Keratinocyte (primary cell): Measurements from ENCODE around the gene CD81. TPM values are rescaled to one million over a fixed set of nuclear protein-coding genes. Genes with fewer than 3 reads are reported as not detected.
"Not testable (repeated sequence)": the region's sequence is repeated elsewhere in the genome, so short reads cannot be mapped to it uniquely, and the experiment has no call there.

Experiments
- DNase-seq: peaks from one replicate; pipeline ENCODE4 v3.0.0-alpha.2; 2011; ENCODE audit warnings: low read depth, missing footprints, low spot score
- FAIRE-seq: peaks from 2 replicates; lab custom pipeline; 2011; peaks lifted over from hg19 to GRCh38; lab: Jason Lieb, UNC
- H2AFZ ChIP-seq: 2 replicates; pipeline ENCODE4 v1.6.0; 2012; ENCODE audit warnings: low read length, control low read depth, inconsistent platforms; ENCODE audit not compliant: control insufficient read depth
- H3K27ac ChIP-seq: 2 replicates; pipeline ENCODE4 v1.5.1; 2011; ENCODE audit warnings: low read length; ENCODE audit not compliant: control insufficient read depth, insufficient read depth
- H3K27me3 ChIP-seq: 3 replicates; pipeline ENCODE4 v1.6.0; 2011; ENCODE audit warnings: low read length; ENCODE audit not compliant: control insufficient read depth, insufficient read depth; ENCODE audit errors: extremely low read depth
- H3K36me3 ChIP-seq, 2 experiments: 2 replicates in 1 of 2; 3 replicates in 1 of 2; pipeline ENCODE4 v1.5.1; 2011; ENCODE audit warnings: low read length in 2 of 2, mild to moderate bottlenecking in 1 of 2; ENCODE audit not compliant: control insufficient read depth in 2 of 2, insufficient read depth in 2 of 2; ENCODE audit errors: extremely low read depth in 1 of 2
- H3K4me1 ChIP-seq: 3 replicates; pipeline ENCODE4 v1.5.1; 2011; ENCODE audit warnings: low read length; ENCODE audit not compliant: control insufficient read depth, insufficient read depth; ENCODE audit errors: extremely low read depth
- H3K4me2 ChIP-seq: 3 replicates; pipeline ENCODE4 v1.6.0; 2011; ENCODE audit warnings: low read depth, low read length; ENCODE audit not compliant: control insufficient read depth, insufficient read depth; ENCODE audit errors: extremely low read depth
- H3K4me3 ChIP-seq, 3 experiments: fragments of 200-600 bp in 1 of 3; sonication (generic) in 1 of 3; 2 replicates in 2 of 3; 3 replicates in 1 of 3; pipeline ENCODE4 v1.5.1; 2011 to 2016; ENCODE audit warnings: low read length in 3 of 3, mild to moderate bottlenecking in 3 of 3, control low read depth in 2 of 3, inconsistent platforms in 1 of 3, low read depth in 1 of 3, mixed read lengths in 1 of 3, mixed run types in 1 of 3, moderate library complexity in 1 of 3; ENCODE audit not compliant: control insufficient read depth in 2 of 3, insufficient read depth in 2 of 3; ENCODE audit errors: extremely low read depth in 1 of 3
- H3K79me2 ChIP-seq: 2 replicates; pipeline ENCODE4 v1.6.0; 2012; ENCODE audit warnings: low read length; ENCODE audit not compliant: control insufficient read depth, insufficient read depth
- H3K9ac ChIP-seq: 3 replicates; pipeline ENCODE4 v1.6.0; 2011; ENCODE audit warnings: low read length; ENCODE audit not compliant: control insufficient read depth, insufficient read depth; ENCODE audit errors: extremely low read depth
- H3K9me1 ChIP-seq: 3 replicates; pipeline ENCODE4 v1.6.0; 2011; ENCODE audit warnings: low read length; ENCODE audit not compliant: control insufficient read depth, insufficient read depth; ENCODE audit errors: extremely low read depth
- H3K9me3 ChIP-seq: 2 replicates; pipeline ENCODE4 v1.5.1; 2012; ENCODE audit warnings: low read depth, low read length; ENCODE audit not compliant: control insufficient read depth
- H4K20me1 ChIP-seq: 3 replicates; pipeline ENCODE4 v1.6.0; 2011; ENCODE audit warnings: low read length; ENCODE audit not compliant: control insufficient read depth, insufficient read depth; ENCODE audit errors: extremely low read depth
- EZH2 ChIP-seq: IDR thresholded peaks from one replicate; pipeline ENCODE4 v1.6.1; 2012; ENCODE audit warnings: inconsistent platforms, mild to moderate bottlenecking, low read length, moderate library complexity
- dilution Hi-C: fragments of 300-500 bp; cut with MboI; formaldehyde crosslinking; loops from one replicate; pipeline ENCODE4 v1.7.0; 2020; ENCODE audit warnings: low sequenced_read_pairs; ENCODE audit not compliant: extremely low pct_ligation_motif_present
- polyA plus RNA-seq, 5 experiments: library from polyadenylated mRNA; depleted of rRNA in 3 of 5; stranded (reverse) in 3 of 5; stranded (forward) in 1 of 5; unstranded in 1 of 5; fragments of >200 nt; gene quantifications; 1 replicate in 1 of 5; 2 replicates in 3 of 5; 3 replicates in 1 of 5; pipeline versions ENCODE4 v1.2.1 to v1.2.3, GENCODE V29; 2011 to 2012; ENCODE audit warnings: missing spikeins in 2 of 5, low read depth in 1 of 5, low replicate concordance in 1 of 5
- TF ChIP-seq, protein P1 (sequence below), 3 experiments: IDR thresholded peaks in 1 of 3; conservative IDR thresholded peaks in 1 of 3; optimal IDR thresholded peaks in 1 of 3; 2 replicates in 2 of 3; 3 replicates in 1 of 3; pipeline versions ENCODE3 to v1.5.1; 2011; ENCODE audit warnings: low read length in 3 of 3, mild to moderate bottlenecking in 3 of 3, moderate library complexity in 2 of 3, control low read depth in 1 of 3, inconsistent platforms in 1 of 3; ENCODE audit not compliant: insufficient read depth in 2 of 3; ENCODE audit errors: extremely low read depth in 1 of 3

CD81 gene
- polyA plus RNA-seq, 1 donor (not counting 4 experiments of a cell fraction or from before 2014, with no cell fraction given): 194 TPM

DNA sequence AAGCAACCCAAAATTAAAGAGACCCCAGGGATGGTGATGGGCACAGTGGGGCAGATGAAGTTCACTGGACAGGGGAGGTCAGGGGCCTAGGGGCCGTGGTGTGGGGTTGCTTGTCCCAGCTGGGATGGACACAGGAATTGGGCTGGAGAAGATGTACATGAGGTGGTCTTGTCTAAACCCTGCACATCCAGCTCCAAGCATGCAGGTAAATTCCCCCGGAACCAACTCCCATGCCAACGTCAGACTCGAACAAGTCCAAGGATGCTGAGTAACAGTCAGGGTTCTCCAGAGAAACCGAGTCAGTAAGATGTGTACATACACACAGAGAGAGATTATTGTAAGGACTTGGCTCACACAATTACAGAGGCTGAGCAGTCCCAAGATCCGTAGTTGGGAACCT, 46.4 kb upstream of the CD81 start:
- Histone ChIP-seq H3K4me1 (peaks cover 4% of the 10 kb centered on the region), H3K9ac (no peak overlapping the region)
- dilution Hi-C loops: no loop called here

DNA sequence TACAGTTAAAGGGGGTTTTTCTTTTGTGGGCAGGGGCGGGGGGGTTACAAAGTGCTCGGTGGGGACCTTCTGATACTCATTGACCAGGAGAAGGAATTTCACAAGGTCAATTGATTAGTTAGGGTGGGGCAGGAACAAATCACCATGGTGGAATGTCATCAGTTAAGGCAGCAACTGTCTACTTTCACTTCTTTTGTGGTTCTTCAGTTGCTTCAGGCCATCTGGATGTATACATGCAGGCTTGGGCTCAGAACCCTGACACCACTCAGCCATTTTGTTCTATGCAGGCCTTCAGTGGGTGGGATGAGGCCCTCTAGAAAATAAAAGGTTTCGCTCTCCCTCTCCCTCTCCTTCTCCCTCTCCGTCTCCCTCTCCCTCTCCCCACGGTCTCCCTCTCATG, 45.7 kb upstream of the CD81 start:
- Histone ChIP-seq H3K4me3 (no peak overlapping the region), H3K79me2 (no peaks in the 10 kb centered on the region), H3K27me3 (no peaks in the 10 kb centered on the region), H2AFZ (no peak overlapping the region), H3K27ac (no peak overlapping the region), H3K9ac (no peak overlapping the region), H4K20me1 (no peaks in the 10 kb centered on the region), H3K9me3 (peaks cover 4% of the 10 kb centered on the region), H3K4me1 (peaks cover 4% of the 10 kb centered on the region), H3K9me1 (no peaks in the 10 kb centered on the region), H3K4me2 (no peak overlapping the region), H3K36me3 (no peaks in the 10 kb centered on the region)
- DNase-seq: no peak
- dilution Hi-C loops: no loop called here
- FAIRE-seq: no peak
- TF ChIP-seq, protein P1, sequence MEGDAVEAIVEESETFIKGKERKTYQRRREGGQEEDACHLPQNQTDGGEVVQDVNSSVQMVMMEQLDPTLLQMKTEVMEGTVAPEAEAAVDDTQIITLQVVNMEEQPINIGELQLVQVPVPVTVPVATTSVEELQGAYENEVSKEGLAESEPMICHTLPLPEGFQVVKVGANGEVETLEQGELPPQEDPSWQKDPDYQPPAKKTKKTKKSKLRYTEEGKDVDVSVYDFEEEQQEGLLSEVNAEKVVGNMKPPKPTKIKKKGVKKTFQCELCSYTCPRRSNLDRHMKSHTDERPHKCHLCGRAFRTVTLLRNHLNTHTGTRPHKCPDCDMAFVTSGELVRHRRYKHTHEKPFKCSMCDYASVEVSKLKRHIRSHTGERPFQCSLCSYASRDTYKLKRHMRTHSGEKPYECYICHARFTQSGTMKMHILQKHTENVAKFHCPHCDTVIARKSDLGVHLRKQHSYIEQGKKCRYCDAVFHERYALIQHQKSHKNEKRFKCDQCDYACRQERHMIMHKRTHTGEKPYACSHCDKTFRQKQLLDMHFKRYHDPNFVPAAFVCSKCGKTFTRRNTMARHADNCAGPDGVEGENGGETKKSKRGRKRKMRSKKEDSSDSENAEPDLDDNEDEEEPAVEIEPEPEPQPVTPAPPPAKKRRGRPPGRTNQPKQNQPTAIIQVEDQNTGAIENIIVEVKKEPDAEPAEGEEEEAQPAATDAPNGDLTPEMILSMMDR (optimal IDR thresholded peaks at IDR 0.05 in 1 of 3, IDR thresholded peaks at IDR 0.05 in 1 of 3, conservative IDR thresholded peaks at IDR 0.05 in 1 of 3; ENCODE audit: extremely low read depth in 1 of 3, insufficient read depth in 2 of 3, low read length in 3 of 3): no peak
- no peak for TF ChIP-seq EZH2

More for the DNA sequence above, 46.4 kb upstream of the CD81 start:
- no peak overlapping the region for H2AFZ ChIP-seq
- no peaks in the 10 kb centered on the region for H3K9me1 ChIP-seq
- TF ChIP-seq, protein P1 (optimal IDR thresholded peaks at IDR 0.05 in 1 of 3, IDR thresholded peaks at IDR 0.05 in 1 of 3, conservative IDR thresholded peaks at IDR 0.05 in 1 of 3; ENCODE audit: extremely low read depth in 1 of 3, insufficient read depth in 2 of 3, low read length in 3 of 3): no peak
- no peak for TF ChIP-seq EZH2
- H3K4me2 ChIP-seq: no peak overlapping the region
- no peaks in the 10 kb centered on the region for H3K36me3 ChIP-seq
- H4K20me1 ChIP-seq: no peaks in the 10 kb centered on the region
- peaks cover 4% of the 10 kb centered on the region for H3K9me3 ChIP-seq
- no peak for FAIRE-seq
- H3K79me2 ChIP-seq: no peaks in the 10 kb centered on the region
- H3K4me3 ChIP-seq: no peak overlapping the region
- no peak overlapping the region for H3K27ac ChIP-seq
- no peak for DNase-seq
- no peaks in the 10 kb centered on the region for H3K27me3 ChIP-seq

DNA sequence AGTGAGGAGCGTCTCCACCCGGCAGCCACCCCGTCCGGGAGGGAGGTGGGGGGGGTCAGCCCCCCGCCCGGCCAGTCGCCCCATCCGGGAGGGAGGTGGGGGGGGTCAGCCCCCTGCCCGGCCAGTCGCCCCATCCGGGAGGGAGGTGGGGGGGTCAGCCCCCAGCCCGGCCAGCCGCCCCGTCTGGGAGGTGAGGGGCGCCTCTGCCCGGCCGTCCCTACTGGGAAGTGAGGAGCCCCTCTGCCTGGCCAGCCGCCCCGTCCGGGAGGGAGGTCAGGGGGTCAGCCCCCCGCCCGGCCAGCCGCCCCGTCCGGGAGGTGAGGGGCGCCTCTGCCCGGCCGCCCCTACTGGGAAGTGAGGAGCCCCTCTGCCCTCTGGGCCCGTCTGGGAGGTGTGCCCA, 44.5 kb upstream of the CD81 start:
- H3K4me2 ChIP-seq, H3K79me2 ChIP-seq, DNase-seq, FAIRE-seq, H4K20me1 ChIP-seq, H3K27ac ChIP-seq, H3K27me3 ChIP-seq, H3K9me3 ChIP-seq, H3K4me1 ChIP-seq, H3K9ac ChIP-seq, H3K9me1 ChIP-seq, H3K36me3 ChIP-seq, H3K4me3 ChIP-seq, dilution Hi-C loops, H2AFZ ChIP-seq: not testable (repeated sequence)

DNA sequence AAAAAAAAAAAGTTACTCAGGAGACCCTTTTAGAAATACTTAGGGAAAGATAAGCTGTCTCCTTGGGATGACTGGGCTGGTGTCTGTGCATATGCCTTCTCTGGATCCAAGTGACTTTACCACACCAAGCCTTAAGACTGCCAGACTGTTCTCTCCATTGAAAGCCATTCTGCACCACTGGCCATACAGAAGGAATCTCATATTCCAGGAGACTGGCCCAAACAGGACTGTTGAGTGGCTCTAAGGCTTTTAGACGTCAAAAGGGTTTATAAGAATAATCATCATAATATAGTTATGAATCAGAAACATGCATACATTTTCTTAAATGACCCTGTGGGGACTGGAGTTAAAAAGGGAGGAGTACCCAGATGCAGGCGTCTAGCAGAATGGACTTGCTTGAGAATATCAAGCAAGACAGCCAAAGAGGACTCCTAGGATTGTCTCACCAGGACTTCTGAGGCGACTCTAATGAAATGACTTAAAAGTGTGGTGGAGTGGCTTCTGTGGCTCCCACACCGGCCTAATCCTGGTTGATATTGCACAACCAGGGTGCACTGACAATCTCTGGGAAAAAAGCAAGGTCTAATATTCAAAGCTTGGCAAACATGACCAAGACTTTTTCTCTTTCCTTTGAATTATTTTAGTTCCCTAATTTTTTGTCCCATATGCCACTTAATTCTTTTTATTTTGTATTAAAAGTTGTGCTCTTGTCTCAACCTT, 43.5 kb upstream of the CD81 start:
- H3K9me1 ChIP-seq, H2AFZ ChIP-seq, H3K9ac ChIP-seq, H3K27ac ChIP-seq, FAIRE-seq, H3K9me3 ChIP-seq, dilution Hi-C loops, H4K20me1 ChIP-seq, H3K4me3 ChIP-seq, H3K36me3 ChIP-seq, H3K79me2 ChIP-seq, H3K4me2 ChIP-seq, DNase-seq, H3K4me1 ChIP-seq, H3K27me3 ChIP-seq: not testable (repeated sequence)
